ENCODE measurements around the gene RELA.
"Not testable (repeated sequence)": the region's sequence is repeated elsewhere in the genome, so short reads cannot be mapped to it uniquely, and the experiment has no call there.

The RELA gene

GRCh38 chr11:65662799-65663638 is at the start of gene RELA:
Gene RELA (minus strand): TSS chr11:65662916. CDS start chr11:65662832, 84 bp downstream.
- TF ChIP-seq CTCF (IDR thresholded peaks at IDR 0.05; ENCODE audit: low read length, missing control alignments): no peak
- peak within 1 kb of the TSS; percentile 98 for H3K4me3 ChIP-seq (replicated peaks; ENCODE audit: low read depth, low read length)
- DNase-seq (ENCODE audit: low read depth): peak; percentile 94

GRCh38 chr11:65711785-65712632 is 49.3 kb upstream of the RELA start, which contains the start of gene KAT5:
Gene KAT5 (plus strand): TSS chr11:65712252. CDS start chr11:65712268, 16 bp downstream.
- TF ChIP-seq CTCF (IDR thresholded peaks at IDR 0.05; ENCODE audit: low read length, missing control alignments): peak; percentile 96
- H3K4me3 ChIP-seq (replicated peaks; ENCODE audit: low read depth, low read length): peak within 1 kb of the TSS; percentile 67
- peak; percentile 99 for DNase-seq (ENCODE audit: low read depth)

- no peak for DNase-seq (ENCODE audit: low read depth)
- no peak for TF ChIP-seq CTCF (IDR thresholded peaks at IDR 0.05; ENCODE audit: low read length, missing control alignments)
- H3K4me3 ChIP-seq (replicated peaks; ENCODE audit: low read depth, low read length): no peak overlapping the region
Measured at GRCh38 chr11:65710421-65710820, 47.7 kb upstream of the RELA start.

- no peak overlapping the region for H3K4me3 ChIP-seq (replicated peaks; ENCODE audit: low read depth, low read length)
- no peak for TF ChIP-seq CTCF (IDR thresholded peaks at IDR 0.05; ENCODE audit: low read length, missing control alignments)
- peak; percentile 36 for DNase-seq (ENCODE audit: low read depth)
Measured at GRCh38 chr11:65709661-65710060, 46.9 kb upstream of the RELA start.

- no peak overlapping the region for H3K4me3 ChIP-seq (replicated peaks; ENCODE audit: low read depth, low read length)
- DNase-seq (ENCODE audit: low read depth): no peak
- TF ChIP-seq CTCF (IDR thresholded peaks at IDR 0.05; ENCODE audit: low read length, missing control alignments): no peak
Measured at GRCh38 chr11:65708451-65708850, 45.7 kb upstream of the RELA start.

- DNase-seq (ENCODE audit: low read depth); H3K4me3 ChIP-seq (replicated peaks; ENCODE audit: low read depth, low read length): not testable (repeated sequence)
Measured at GRCh38 chr11:65707002-65707401, 44.3 kb upstream of the RELA start.

GRCh38 chr11:65706303-65706763 is 43.6 kb upstream of the RELA start:
- DNase-seq (ENCODE audit: low read depth): peak; percentile 51
- peak; percentile 42 for TF ChIP-seq CTCF (IDR thresholded peaks at IDR 0.05; ENCODE audit: low read length, missing control alignments)
- H3K4me3 ChIP-seq (replicated peaks; ENCODE audit: low read depth, low read length): not testable (repeated sequence)

Measured in fibroblast of pulmonary artery (primary cell).